Measurements from ENCODE around the gene MYBPC1.

GRCh38 chr12:101578417-101578816 is 16.4 kb upstream of the MYBPC1 start:
- TF ChIP-seq SIN3B (IDR thresholded peaks at IDR 0.05; ENCODE audit: low read length) (no peak), CSRNP1 (CRISPR knock-in tag; IDR thresholded peaks at IDR 0.05) (no peak), DZIP1 (CRISPR knock-in tag; IDR thresholded peaks at IDR 0.05) (no peak), EZH2 (conservative IDR thresholded peaks at IDR 0.05; ENCODE audit: low read depth, low read length) (no peak)
